Bronchial epithelial cell (primary cell): ENCODE data around the gene SLC13A5. TPM values are rescaled to one million over a fixed set of nuclear protein-coding genes. Genes with fewer than 3 reads are reported as not detected.

Experiments used
- DNase-seq: peaks from one replicate; pipeline ENCODE4 v3.0.0-alpha.2; 2010; ENCODE audit warnings: low read depth
- FAIRE-seq: peaks from 2 replicates; lab custom pipeline; 2011; peaks lifted over from hg19 to GRCh38; lab: Jason Lieb, UNC
- H3K27me3 ChIP-seq: 2 replicates; pipeline ENCODE4 v1.5.1; 2011; ENCODE audit warnings: low read length; ENCODE audit not compliant: control insufficient read depth, insufficient read depth
- H3K36me3 ChIP-seq: 2 replicates; pipeline ENCODE4 v1.5.1; 2011; ENCODE audit warnings: low read length; ENCODE audit not compliant: control insufficient read depth, insufficient read depth
- H3K4me3 ChIP-seq: 2 replicates; pipeline ENCODE4 v1.5.1; 2011; ENCODE audit warnings: mild to moderate bottlenecking, low read depth, low read length, control low read depth
- CTCF ChIP-seq: IDR thresholded peaks from 2 replicates; pipeline ENCODE4 v1.5.1; 2011; ENCODE audit warnings: mild to moderate bottlenecking, moderate library complexity, low read length, control low read depth, inconsistent platforms; ENCODE audit not compliant: insufficient read depth, severe bottlenecking
- total RNA-seq: library from RNA; depleted of rRNA; stranded (reverse); fragments of >200 nt; gene quantifications from 2 replicates; pipeline ENCODE4 v1.2.1, GENCODE V29; 2014

The SLC13A5 gene
- total RNA-seq, 1 donor from 2014 or later: 0.53 TPM

DNA sequence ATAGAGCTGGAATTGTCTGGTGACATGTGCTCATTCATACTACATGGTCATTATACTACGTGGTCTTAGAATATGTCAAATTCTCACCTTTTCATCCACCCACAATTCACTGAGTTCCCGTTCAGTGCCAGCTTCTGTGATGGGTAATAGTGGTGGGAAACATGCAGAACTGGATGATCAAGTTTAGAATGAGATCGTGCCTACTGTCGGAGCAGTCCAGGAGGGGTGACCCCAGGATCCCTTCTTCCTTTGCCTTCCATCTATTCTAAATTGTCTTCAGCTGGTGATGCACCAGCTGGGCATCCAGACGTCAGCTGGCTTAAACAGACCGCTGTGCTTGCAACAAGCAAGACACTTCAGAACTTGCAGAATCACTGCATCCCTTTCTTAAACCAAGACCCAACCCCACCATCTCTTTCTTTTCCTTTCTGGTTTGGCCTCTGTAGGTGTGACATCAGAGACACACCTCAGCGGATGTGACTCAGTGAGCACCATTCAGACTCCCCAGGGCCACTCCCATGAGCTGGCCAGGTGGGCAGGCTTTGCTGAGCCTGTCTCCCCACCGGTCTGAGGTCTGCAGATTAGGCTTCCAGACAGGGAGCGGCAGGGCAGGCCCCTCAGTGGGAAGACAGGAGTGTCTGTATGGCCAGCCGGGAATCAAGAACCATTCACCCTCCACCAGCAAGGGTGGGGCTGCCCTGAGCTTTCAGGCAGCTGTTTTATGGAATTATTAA lies 43.5 kb downstream of the SLC13A5 start:
- DNase-seq: peak; percentile 99
- no peak for TF ChIP-seq CTCF
- peak; percentile 100 for FAIRE-seq
- Histone ChIP-seq H3K27me3 (no peaks in the 10 kb centered on the region), H3K4me3 (no peak overlapping the region), H3K36me3 (no peaks in the 10 kb centered on the region)

GRCh38 chr17:6668727-6669425 lies 44.3 kb downstream of the SLC13A5 start:
- no peaks in the 10 kb centered on the region for H3K36me3 ChIP-seq
- DNase-seq (no peak), FAIRE-seq (no peak)
- no peak overlapping the region for H3K4me3 ChIP-seq
- no peaks in the 10 kb centered on the region for H3K27me3 ChIP-seq
- no peak for TF ChIP-seq CTCF

DNA sequence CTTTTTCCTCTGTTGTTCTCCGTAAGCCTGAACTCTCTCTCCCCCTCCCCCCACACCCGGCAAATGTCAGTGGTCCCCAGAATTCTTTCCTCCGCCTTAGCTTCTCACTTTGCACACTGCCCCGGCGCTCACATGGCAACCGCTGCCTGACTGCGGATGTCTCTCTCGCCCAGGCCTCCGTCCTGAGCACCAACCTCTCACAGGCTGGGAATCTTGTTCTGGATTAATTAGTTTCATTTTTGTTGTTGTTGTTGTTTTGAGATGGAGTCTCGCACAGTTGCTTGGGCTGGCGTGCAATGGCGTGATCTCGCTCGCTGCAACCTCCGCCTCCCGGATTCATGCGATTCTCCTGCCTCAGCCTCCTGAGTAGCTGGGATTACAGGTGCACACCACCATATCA lies 45.0 kb downstream of the SLC13A5 start:
- FAIRE-seq (no peak), DNase-seq (no peak)
- no peak for TF ChIP-seq CTCF
- Histone ChIP-seq H3K4me3 (no peak overlapping the region), H3K27me3 (no peaks in the 10 kb centered on the region), H3K36me3 (no peaks in the 10 kb centered on the region)

- H3K27me3 ChIP-seq: no peaks in the 10 kb centered on the region
- no peaks in the 10 kb centered on the region for H3K36me3 ChIP-seq
- no peak for TF ChIP-seq CTCF
- no peak for FAIRE-seq
- DNase-seq: no peak
- H3K4me3 ChIP-seq: no peak overlapping the region
These were observed 45.7 kb downstream of the SLC13A5 start for GRCh38 chr17:6667516-6667915.

- FAIRE-seq (peak; percentile 85), DNase-seq (peak; percentile 76)
- Histone ChIP-seq H3K27me3 (no peaks in the 10 kb centered on the region), H3K4me3 (no peak overlapping the region), H3K36me3 (no peaks in the 10 kb centered on the region)
- TF ChIP-seq CTCF: no peak
These were observed 46.6 kb downstream of the SLC13A5 start for GRCh38 chr17:6666557-6666956.
